Left ventricle myocardium superior (tissue), 1 donor: Measurements from ENCODE around the gene MAN1A2. TPM values are rescaled to one million over a fixed set of nuclear protein-coding genes. Genes with fewer than 3 reads are reported as not detected.
"Not testable (repeated sequence)": the region's sequence is repeated elsewhere in the genome, so short reads cannot be mapped to it uniquely, and the experiment has no call there.

Source experiments
- ATAC-seq: fragments of 200-7000 bp; cut with Tn5 transposase; one replicate; pipeline ENCODE4 v1.9.1; 2020; ENCODE audit warnings: mild to moderate bottlenecking, moderate library complexity
- DNase-seq: peaks from one replicate; pipeline ENCODE4 v3.0.0-alpha.2; 2020
- intact Hi-C: fragments of 100-400 bp; cut with micrococcal nuclease; formaldehyde crosslinking; loops from one replicate; pipeline ENCODE4 v1.11.0; 2022
- total RNA-seq: library from RNA; stranded (reverse); fragmentation: NEBNext Ultra II Directional; extraction: Animal tissue kit (Norgen Biotek cat#: 25700); gene quantifications from one replicate; pipeline ENCODE4 v1.2.1, GENCODE V29; 2021
- donor health status: DM: no; HTN: yes; CAD: no; lungs with severe emphysema.

The MAN1A2 gene
- total RNA-seq, 1 donor from 2014 or later: 24.0 TPM

GRCh38 chr1:117466761-117467160 is 99.5 kb downstream of the MAN1A2 start:
- intact Hi-C loops: no loop called here
- ATAC-seq: no peak

GRCh38 chr1:117467336-117467735 is 100.1 kb downstream of the MAN1A2 start:
- DNase-seq (no peak), ATAC-seq (no peak)
- intact Hi-C loops: no loop called here

More at GRCh38 chr1:117466761-117467160, 99.5 kb downstream of the MAN1A2 start:
- DNase-seq: no peak

- no peak for ATAC-seq
- no peak for DNase-seq
- intact Hi-C loops: no loop called here
Observed at GRCh38 chr1:117473063-117473462, 105.8 kb downstream of the MAN1A2 start.

- intact Hi-C loops, DNase-seq, ATAC-seq: not testable (repeated sequence)
Observed at GRCh38 chr1:117475495-117475894, 108.2 kb downstream of the MAN1A2 start.

GRCh38 chr1:117479086-117479485 is 111.8 kb downstream of the MAN1A2 start:
- ATAC-seq (no peak), DNase-seq (no peak)
- intact Hi-C loops: no loop called here

GRCh38 chr1:117481410-117481809 is 114.2 kb downstream of the MAN1A2 start:
- intact Hi-C loops: no loop called here
- no peak for DNase-seq
- ATAC-seq: no peak

- intact Hi-C loops: no loop called here
- ATAC-seq: no peak
- DNase-seq: no peak
Observed at GRCh38 chr1:117493906-117494305, 126.7 kb downstream of the MAN1A2 start.

GRCh38 chr1:117495068-117495467 is 127.8 kb downstream of the MAN1A2 start:
- no peak for ATAC-seq
- no peak for DNase-seq

GRCh38 chr1:117499071-117499470 is 131.8 kb downstream of the MAN1A2 start:
- intact Hi-C loops: no loop called here
- DNase-seq (no peak), ATAC-seq (no peak)

More at GRCh38 chr1:117495068-117495467, 127.8 kb downstream of the MAN1A2 start:
- intact Hi-C loops: no loop called here

- intact Hi-C loops: no loop called here
- ATAC-seq (no peak), DNase-seq (no peak)
Observed at GRCh38 chr1:117500584-117500983, 133.3 kb downstream of the MAN1A2 start.

GRCh38 chr1:117501281-117501680 is 134.0 kb downstream of the MAN1A2 start:
- ATAC-seq (no peak), DNase-seq (no peak)
- intact Hi-C loops: no loop called here

GRCh38 chr1:117511273-117511672 is 144.0 kb downstream of the MAN1A2 start:
- intact Hi-C loops: no loop called here
- DNase-seq (no peak), ATAC-seq (no peak)

GRCh38 chr1:117512728-117513321 is 145.6 kb downstream of the MAN1A2 start:
- ATAC-seq: no peak
- intact Hi-C loops: no loop called here
- DNase-seq: no peak

GRCh38 chr1:117523111-117523510 is 155.9 kb downstream of the MAN1A2 start:
- ATAC-seq (no peak), DNase-seq (no peak)
- intact Hi-C loops: no loop called here

GRCh38 chr1:117527074-117527473 is 159.8 kb downstream of the MAN1A2 start:
- no peak for DNase-seq
- intact Hi-C loops: no loop called here
- no peak for ATAC-seq

- DNase-seq (no peak), ATAC-seq (no peak)
- intact Hi-C loops: no loop called here
Observed at GRCh38 chr1:117527566-117528102, 160.4 kb downstream of the MAN1A2 start.

- intact Hi-C loops: loop anchor here (5.0 to 10.0 kb wide), 2 partner anchors 228 to 365 kb away; no protein-coding TSS in a partner anchor
- DNase-seq: no peak
- ATAC-seq: no peak
Observed at GRCh38 chr1:117529683-117530082, 162.4 kb downstream of the MAN1A2 start.

GRCh38 chr1:117531222-117531621 is 164.0 kb downstream of the MAN1A2 start:
- DNase-seq: no peak
- intact Hi-C loops: loop anchor here (5.0 to 10.0 kb wide), 2 partner anchors 226 to 364 kb away; no protein-coding TSS in a partner anchor

GRCh38 chr1:117534995-117535467 is 167.8 kb downstream of the MAN1A2 start:
- DNase-seq (no peak), ATAC-seq (peak; percentile 95)
- intact Hi-C loops: loop anchor here (5.0 to 10.0 kb wide), 2 partner anchors 222 to 360 kb away; no protein-coding TSS in a partner anchor

More at GRCh38 chr1:117531222-117531621, 164.0 kb downstream of the MAN1A2 start:
- no peak for ATAC-seq

GRCh38 chr1:117535821-117536220 is 168.6 kb downstream of the MAN1A2 start:
- intact Hi-C loops: loop anchor here (10.0 kb wide), 1 partner anchor 359 kb away; no protein-coding TSS in a partner anchor
- DNase-seq: no peak
- ATAC-seq: no peak
